Liver (tissue), 9 donors: Measurements from ENCODE around the gene FOXN4. TPM values are rescaled to one million over a fixed set of nuclear protein-coding genes. Genes with fewer than 3 reads are reported as not detected.

ENCODE experiments used
- DNase-seq: peaks from one replicate; pipeline ENCODE4 v3.0.0-alpha.2; 2017; ENCODE audit warnings: low spot score
- H3K27ac ChIP-seq, 2 donors: one replicate each; pipeline ENCODE4 v1.7.0; 2013; ENCODE audit warnings: inconsistent platforms in 2 of 2, low read length in 2 of 2, control low read depth in 1 of 2, low read depth in 1 of 2, mild to moderate bottlenecking in 1 of 2
- H3K27me3 ChIP-seq, 4 donors: one replicate each; pipeline versions ENCODE4 v1.6.1 to v1.7.0; 2013; ENCODE audit warnings: low read length in 3 of 4, inconsistent platforms in 1 of 4, mild to moderate bottlenecking in 1 of 4, moderate library complexity in 1 of 4; ENCODE audit not compliant: control insufficient read depth in 4 of 4, insufficient read depth in 4 of 4
- H3K36me3 ChIP-seq, 4 donors: one replicate each; pipeline versions ENCODE4 v1.6.1 to v1.7.0; 2013; ENCODE audit warnings: low read length in 3 of 4, mild to moderate bottlenecking in 3 of 4, low read depth in 1 of 4, moderate library complexity in 1 of 4; ENCODE audit not compliant: control insufficient read depth in 4 of 4, insufficient read depth in 3 of 4
- H3K4me1 ChIP-seq, 4 donors: one replicate each; pipeline versions ENCODE4 v1.6.1 to v1.7.0; 2013; ENCODE audit warnings: low read length in 3 of 4, mild to moderate bottlenecking in 3 of 4, moderate library complexity in 1 of 4; ENCODE audit not compliant: control insufficient read depth in 4 of 4, insufficient read depth in 4 of 4
- H3K4me3 ChIP-seq, 3 donors: one replicate each; pipeline versions ENCODE4 v1.6.1 to v1.7.0; 2013; ENCODE audit warnings: low read length in 3 of 3, control low read depth in 1 of 3, low read depth in 1 of 3, mild to moderate bottlenecking in 1 of 3
- H3K9ac ChIP-seq, 2 donors: one replicate each; pipeline ENCODE4 v1.7.0; 2013; ENCODE audit warnings: low read length in 2 of 2, mild to moderate bottlenecking in 2 of 2, moderate library complexity in 2 of 2, control low read depth in 1 of 2, low read depth in 1 of 2
- H3K9me3 ChIP-seq, 4 donors: one replicate each; pipeline versions ENCODE4 v1.6.1 to v1.7.0; 2013; ENCODE audit warnings: low read length in 3 of 4; ENCODE audit not compliant: control insufficient read depth in 4 of 4
- CTCF ChIP-seq: fragments of 150-350 bp; IDR thresholded peaks from 2 replicates; pipeline ENCODE4 v1.5.1; 2017; ENCODE audit warnings: improper control_type of control experiment, low read depth, low read length; ENCODE audit not compliant: missing input control
- EGR1 ChIP-seq, 2 donors: IDR thresholded peaks; 2 replicates each; pipeline ENCODE4 v1.6.1; 2016 to 2018; ENCODE audit warnings: antibody characterized with exemption in 2 of 2, low read depth in 2 of 2
- FOXA1 ChIP-seq: IDR thresholded peaks from 2 replicates; pipeline ENCODE4 v1.6.1; 2016; ENCODE audit warnings: antibody characterized with exemption
- FOXA2 ChIP-seq: IDR thresholded peaks from 2 replicates; pipeline ENCODE4 v1.6.1; 2016; ENCODE audit warnings: antibody characterized with exemption
- GABPA ChIP-seq, 2 donors: IDR thresholded peaks in 1 of 2; conservative IDR thresholded peaks in 1 of 2; 2 replicates each; pipeline ENCODE4 v1.6.1; 2016; ENCODE audit warnings: antibody characterized with exemption in 2 of 2, mild to moderate bottlenecking in 1 of 2, moderate library complexity in 1 of 2
- HNF4A ChIP-seq, 2 donors: conservative IDR thresholded peaks; 2 replicates each; pipeline ENCODE4 v1.6.1; 2016; ENCODE audit warnings: antibody characterized with exemption in 2 of 2, mild to moderate bottlenecking in 2 of 2
- HNF4G ChIP-seq: IDR thresholded peaks from 2 replicates; pipeline ENCODE4 v1.6.1; 2016; ENCODE audit warnings: antibody characterized with exemption
- JUND ChIP-seq, 2 donors: IDR thresholded peaks; 2 replicates each; pipeline ENCODE4 v1.6.1; 2016; ENCODE audit warnings: antibody characterized with exemption in 2 of 2
- MAX ChIP-seq: IDR thresholded peaks from 2 replicates; pipeline ENCODE4 v1.6.1; 2016; ENCODE audit warnings: antibody characterized with exemption
- RAD21 ChIP-seq, 2 donors: IDR thresholded peaks; 2 replicates each; pipeline ENCODE4 v1.6.1; 2016; ENCODE audit warnings: antibody characterized with exemption in 2 of 2, mild to moderate bottlenecking in 2 of 2
- RXRA ChIP-seq, 2 donors: IDR thresholded peaks; 2 replicates each; pipeline ENCODE4 v1.6.1; 2017 to 2018; ENCODE audit warnings: antibody characterized with exemption in 2 of 2, mild to moderate bottlenecking in 1 of 2
- SP1 ChIP-seq: IDR thresholded peaks from 2 replicates; pipeline ENCODE4 v1.6.1; 2018; ENCODE audit warnings: antibody characterized with exemption, mild to moderate bottlenecking
- ZBTB33 ChIP-seq: IDR thresholded peaks from 2 replicates; pipeline ENCODE4 v1.6.1; 2016; ENCODE audit warnings: antibody characterized with exemption
- WGBS: extraction: QIAGEN DNeasy Blood & Tissue Kit; methylation state at CpG from one replicate; pipeline ENCODE4 v1.1.7; 2013; 5-methylcytosine and 5-hydroxymethylcytosine counted together
- polyA plus RNA-seq, 2 donors: library from polyadenylated mRNA; stranded (reverse) in 1 of 2; unstranded in 1 of 2; fragments of 200-250 nt in 1 of 2; fragments of >200 nt in 1 of 2; fragmentation: Nextera tagmentation in 1 of 2; extraction: Ambion mirVana in 1 of 2; gene quantifications; one replicate each; pipeline versions ENCODE4 v1.2.1 to v1.2.3, GENCODE V29; 2013 to 2015
- total RNA-seq, 2 donors: library from RNA; depleted of rRNA; stranded (reverse); fragments of >200 nt; gene quantifications; one replicate each; pipeline ENCODE4 v1.2.3, GENCODE V29; 2014
- TF ChIP-seq, protein P1 (sequence below): IDR thresholded peaks from 2 replicates; pipeline ENCODE4 v1.6.1; 2016; ENCODE audit warnings: antibody characterized with exemption, mild to moderate bottlenecking
- TF ChIP-seq, protein P2 (sequence below): IDR thresholded peaks from 2 replicates; pipeline ENCODE4 v1.6.1; 2016; ENCODE audit warnings: antibody characterized with exemption
- donor health status: healthy.
- donor health status: healthy.
- donor health status: healthy.
- donor health status: healthy.
- donor health status: healthy.

The FOXN4 gene
- total and polyA plus RNA-seq, 4 donors: not detected

DNA sequence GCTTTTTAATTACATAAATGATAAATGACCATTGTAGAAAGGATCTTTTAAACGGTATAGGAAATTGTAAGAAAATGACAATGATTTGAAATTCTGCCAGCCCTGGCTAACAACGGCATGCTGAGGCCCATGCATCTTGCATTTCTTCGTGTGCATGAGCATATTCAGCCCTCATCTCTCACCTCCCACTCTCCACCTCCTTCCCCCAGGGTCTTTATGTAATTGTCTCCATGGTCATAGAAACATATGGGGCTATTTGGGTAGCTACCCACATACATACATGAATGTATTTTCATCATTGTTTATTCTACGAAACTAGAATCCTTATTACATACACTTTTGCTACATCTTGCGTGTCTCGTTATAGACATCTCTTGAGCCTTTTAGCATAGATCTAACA is 43.1 kb upstream of the FOXN4 start:
- no peaks in the 10 kb centered on the region for H3K36me3 ChIP-seq
- H3K4me3 ChIP-seq: no peak overlapping the region
- 61% methylated on average over 6 of the region's 6 CpGs for WGBS
- H3K27me3 ChIP-seq: no peaks in the 10 kb centered on the region
- DNase-seq: no peak
- H3K9ac ChIP-seq: no peak overlapping the region
- TF ChIP-seq CTCF: no peak
- TF ChIP-seq MAX: no peak
- TF ChIP-seq ZBTB33: no peak
- TF ChIP-seq FOXA2: no peak
- TF ChIP-seq GABPA (IDR thresholded peaks at IDR 0.05 in 1 of 2, conservative IDR thresholded peaks at IDR 0.05 in 1 of 2): no peak
- no peak for TF ChIP-seq JUND (IDR thresholded peaks at IDR 0.05)
- TF ChIP-seq, protein P1, sequence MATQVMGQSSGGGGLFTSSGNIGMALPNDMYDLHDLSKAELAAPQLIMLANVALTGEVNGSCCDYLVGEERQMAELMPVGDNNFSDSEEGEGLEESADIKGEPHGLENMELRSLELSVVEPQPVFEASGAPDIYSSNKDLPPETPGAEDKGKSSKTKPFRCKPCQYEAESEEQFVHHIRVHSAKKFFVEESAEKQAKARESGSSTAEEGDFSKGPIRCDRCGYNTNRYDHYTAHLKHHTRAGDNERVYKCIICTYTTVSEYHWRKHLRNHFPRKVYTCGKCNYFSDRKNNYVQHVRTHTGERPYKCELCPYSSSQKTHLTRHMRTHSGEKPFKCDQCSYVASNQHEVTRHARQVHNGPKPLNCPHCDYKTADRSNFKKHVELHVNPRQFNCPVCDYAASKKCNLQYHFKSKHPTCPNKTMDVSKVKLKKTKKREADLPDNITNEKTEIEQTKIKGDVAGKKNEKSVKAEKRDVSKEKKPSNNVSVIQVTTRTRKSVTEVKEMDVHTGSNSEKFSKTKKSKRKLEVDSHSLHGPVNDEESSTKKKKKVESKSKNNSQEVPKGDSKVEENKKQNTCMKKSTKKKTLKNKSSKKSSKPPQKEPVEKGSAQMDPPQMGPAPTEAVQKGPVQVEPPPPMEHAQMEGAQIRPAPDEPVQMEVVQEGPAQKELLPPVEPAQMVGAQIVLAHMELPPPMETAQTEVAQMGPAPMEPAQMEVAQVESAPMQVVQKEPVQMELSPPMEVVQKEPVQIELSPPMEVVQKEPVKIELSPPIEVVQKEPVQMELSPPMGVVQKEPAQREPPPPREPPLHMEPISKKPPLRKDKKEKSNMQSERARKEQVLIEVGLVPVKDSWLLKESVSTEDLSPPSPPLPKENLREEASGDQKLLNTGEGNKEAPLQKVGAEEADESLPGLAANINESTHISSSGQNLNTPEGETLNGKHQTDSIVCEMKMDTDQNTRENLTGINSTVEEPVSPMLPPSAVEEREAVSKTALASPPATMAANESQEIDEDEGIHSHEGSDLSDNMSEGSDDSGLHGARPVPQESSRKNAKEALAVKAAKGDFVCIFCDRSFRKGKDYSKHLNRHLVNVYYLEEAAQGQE: no peak
- TF ChIP-seq RAD21 (IDR thresholded peaks at IDR 0.05): no peak
- no peak for TF ChIP-seq HNF4A (conservative IDR thresholded peaks at IDR 0.05)
- TF ChIP-seq, protein P2, sequence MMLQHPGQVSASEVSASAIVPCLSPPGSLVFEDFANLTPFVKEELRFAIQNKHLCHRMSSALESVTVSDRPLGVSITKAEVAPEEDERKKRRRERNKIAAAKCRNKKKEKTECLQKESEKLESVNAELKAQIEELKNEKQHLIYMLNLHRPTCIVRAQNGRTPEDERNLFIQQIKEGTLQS: no peak
- TF ChIP-seq RXRA (IDR thresholded peaks at IDR 0.05): no peak
- TF ChIP-seq EGR1 (IDR thresholded peaks at IDR 0.05; ENCODE audit: low read depth in 2 of 2): no peak
- TF ChIP-seq FOXA1: no peak
- no peak for TF ChIP-seq HNF4G
- no peak for TF ChIP-seq SP1
- H3K27ac ChIP-seq: no peak overlapping the region
- no peaks in the 10 kb centered on the region for H3K4me1 ChIP-seq
- H3K9me3 ChIP-seq: no peaks in the 10 kb centered on the region

DNA sequence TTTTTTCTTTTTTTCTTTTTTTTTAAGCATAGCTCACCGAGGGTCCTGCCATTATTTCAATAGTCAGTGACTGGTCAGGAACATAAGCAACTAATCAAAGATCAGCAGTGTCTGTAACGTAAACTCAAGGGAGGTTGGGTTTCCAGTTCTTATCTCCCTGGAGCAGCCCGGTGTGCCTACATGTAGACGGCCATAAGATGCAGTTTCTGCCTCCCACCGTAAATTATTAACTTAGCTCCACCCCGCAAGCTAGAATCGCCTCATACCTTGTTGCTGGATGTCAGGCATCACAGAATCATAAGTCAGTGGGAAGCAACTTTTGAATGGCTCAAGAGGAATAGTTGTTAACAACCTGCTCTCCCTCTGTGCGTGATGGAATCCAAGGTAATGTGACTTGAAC is 38.5 kb upstream of the FOXN4 start, which contains the start of gene MYO1H:
Gene MYO1H (plus strand): TSS at position 312 of the 400 bp plus-strand sequence. CDS start 61 bp downstream, at position 373.
- Histone ChIP-seq H3K36me3 (no peaks in the 10 kb centered on the region), H3K4me3 (no peak within 1 kb of the TSS), H3K27me3 (no peaks in the 10 kb centered on the region)
- TF ChIP-seq EGR1 (IDR thresholded peaks at IDR 0.05; ENCODE audit: low read depth in 2 of 2) (no peak), RXRA (IDR thresholded peaks at IDR 0.05) (no peak), JUND (IDR thresholded peaks at IDR 0.05) (no peak), GABPA (IDR thresholded peaks at IDR 0.05 in 1 of 2, conservative IDR thresholded peaks at IDR 0.05 in 1 of 2) (no peak), CTCF (no peak), HNF4G (no peak), FOXA2 (no peak)
- TF ChIP-seq, protein P1: no peak
- TF ChIP-seq, protein P2: no peak

More for the DNA sequence above, 38.5 kb upstream of the FOXN4 start, which contains the start of gene MYO1H:
- 64% methylated on average over 8 of the region's 8 CpGs for WGBS
- Histone ChIP-seq H3K9me3 (peaks cover 0 to 3% (median 0%) of the 10 kb centered on the region in 4 donors), H3K27ac (no peak within 1 kb of the TSS), H3K4me1 (no peaks in the 10 kb centered on the region), H3K9ac (no peak within 1 kb of the TSS)
- no peak for DNase-seq
